ENCODE results near the gene C6orf89.

C6orf89 gene

GRCh38 chr6:36853325-36853724, 32.4 kb upstream of the C6orf89 start:
- no peak for DNase-seq

- no peak for DNase-seq
These were observed 30.0 kb upstream of the C6orf89 start for GRCh38 chr6:36855750-36856149.

DNA sequence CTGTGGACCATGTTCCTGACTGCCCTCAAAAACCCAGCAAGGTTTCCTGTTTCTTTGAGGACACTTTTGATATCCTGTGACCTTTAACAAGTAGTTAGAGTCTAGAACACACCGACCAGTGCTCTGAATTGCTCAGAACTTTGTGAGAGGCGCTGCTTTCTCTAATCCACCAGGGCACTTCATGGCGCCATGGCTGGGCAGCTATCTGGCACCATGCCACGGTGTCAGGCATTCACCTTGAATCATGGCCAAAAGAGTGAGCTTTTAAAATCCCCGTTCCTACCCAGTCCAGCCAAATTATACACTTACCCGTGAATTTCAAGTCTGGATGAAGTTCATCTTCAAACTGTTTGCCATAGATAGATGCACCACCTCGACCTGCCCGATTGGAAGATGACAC, 29.5 kb upstream of the C6orf89 start:
- no peak for DNase-seq

DNA sequence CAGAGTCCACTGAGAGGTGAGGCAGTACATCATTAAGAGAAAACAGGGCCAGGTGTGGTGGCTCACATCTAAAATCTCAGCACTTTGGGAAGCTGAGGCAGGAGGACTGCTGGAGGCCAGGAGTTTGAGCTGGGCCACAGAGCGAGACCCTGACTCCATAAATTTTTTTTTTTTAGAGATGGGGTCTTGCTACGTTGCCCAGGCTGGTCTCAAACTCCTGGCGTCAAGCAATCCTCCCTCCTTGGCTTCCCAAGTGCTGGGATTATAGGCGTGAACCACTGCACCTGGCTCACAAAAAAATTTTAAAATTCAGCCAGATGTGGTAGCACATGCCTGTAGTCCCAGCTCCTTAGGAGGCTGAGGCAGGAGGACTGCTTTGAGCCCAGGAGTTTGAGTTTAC, 28.4 kb upstream of the C6orf89 start:
- no peak for DNase-seq

- no peak for DNase-seq
These were observed 27.3 kb upstream of the C6orf89 start for GRCh38 chr6:36858407-36858981.

DNA sequence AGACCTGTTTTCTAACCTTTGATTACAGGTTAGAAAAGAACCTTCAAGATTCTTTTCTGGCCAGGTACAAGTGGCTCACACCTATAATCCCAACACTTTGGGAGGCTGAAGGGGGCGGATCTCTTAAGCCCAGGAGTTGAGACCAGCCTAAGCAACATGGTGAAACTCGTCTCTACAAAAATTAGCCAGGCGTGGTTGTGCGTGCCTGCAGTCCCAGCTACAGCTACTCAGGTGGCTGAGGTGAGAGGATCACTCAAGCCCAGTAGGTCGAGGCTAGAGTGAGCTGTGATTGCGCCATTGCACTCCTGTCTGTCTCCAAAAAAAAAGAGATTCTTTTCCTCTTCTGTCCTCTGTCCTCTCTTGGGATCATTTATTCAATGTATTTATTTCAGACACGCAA, 25.6 kb upstream of the C6orf89 start:
- DNase-seq = no peak

DNA sequence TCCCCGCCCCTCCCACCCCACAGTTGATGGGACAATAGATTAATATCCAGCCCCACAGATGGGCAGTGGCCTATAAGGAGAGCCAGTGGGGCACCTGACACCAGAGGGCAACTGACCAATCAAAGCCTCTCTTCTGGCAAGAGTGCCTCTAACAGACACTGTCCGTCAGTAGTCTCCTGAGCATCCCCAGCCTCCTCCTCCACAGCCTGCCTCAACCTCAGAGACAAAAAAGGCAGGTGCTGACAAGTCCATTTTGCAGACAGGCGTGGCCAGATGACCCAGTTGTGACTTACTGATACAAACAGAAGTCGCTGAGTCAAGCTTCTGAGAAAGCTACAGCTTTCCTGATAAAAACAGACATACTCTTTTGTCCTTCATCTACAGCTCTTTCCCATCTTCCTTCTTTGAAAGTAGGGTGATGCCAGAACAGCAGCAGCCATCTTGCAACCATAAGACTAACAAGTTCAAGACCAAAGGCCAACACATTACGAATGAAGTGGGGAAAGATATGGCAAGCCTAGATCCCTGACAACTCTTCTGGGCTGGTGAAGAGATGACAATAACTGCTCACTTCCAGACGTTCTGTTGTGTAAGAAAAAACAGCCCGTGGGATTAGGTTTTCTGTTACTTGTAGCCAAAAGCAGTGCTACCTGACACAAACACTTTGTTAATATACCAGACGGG, 23.4 kb upstream of the C6orf89 start:
- no peak for DNase-seq

GRCh38 chr6:36862848-36863382, 22.8 kb upstream of the C6orf89 start:
- no peak for DNase-seq

DNA sequence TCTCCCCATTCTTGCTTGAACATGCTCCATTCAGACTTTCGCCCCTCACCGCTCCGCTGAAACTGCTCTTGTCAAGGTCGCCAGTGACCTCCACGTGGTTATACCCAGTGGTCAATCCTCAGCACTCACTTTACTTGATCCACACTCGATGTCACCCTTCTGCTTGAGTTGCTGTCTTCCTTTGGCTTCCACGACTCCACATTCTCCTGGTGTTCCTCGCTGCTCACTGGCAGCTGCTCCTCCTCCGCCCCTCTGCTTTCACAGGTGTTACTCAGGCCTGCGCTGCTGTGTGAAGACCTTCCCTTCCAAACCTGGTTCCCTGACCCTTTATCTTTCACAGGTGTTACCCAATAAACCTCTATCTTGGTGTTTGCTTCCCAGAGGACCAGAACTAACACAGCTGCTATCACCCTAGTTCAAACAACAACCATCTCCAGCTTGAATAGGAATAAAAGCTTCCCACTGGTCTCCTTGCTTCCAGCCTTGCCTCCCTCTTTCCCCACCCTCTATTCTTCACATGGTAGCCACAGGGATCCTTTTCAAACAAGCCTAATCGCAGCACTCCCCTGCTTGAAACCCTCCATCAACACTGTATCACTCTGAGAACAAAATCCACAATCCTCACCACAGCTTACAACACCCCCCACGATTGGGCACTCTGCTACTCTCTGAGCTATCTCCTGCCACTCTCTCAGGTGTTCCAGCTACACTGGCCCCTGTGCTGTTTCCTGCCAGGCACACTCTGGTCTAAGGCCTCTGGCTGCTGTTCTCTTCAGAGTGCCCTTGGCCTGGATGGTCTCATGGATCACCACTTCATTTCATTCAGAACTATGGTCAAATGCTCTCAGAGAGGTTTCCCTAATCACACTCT, 21.8 kb upstream of the C6orf89 start:
- DNase-seq = no peak

DNA sequence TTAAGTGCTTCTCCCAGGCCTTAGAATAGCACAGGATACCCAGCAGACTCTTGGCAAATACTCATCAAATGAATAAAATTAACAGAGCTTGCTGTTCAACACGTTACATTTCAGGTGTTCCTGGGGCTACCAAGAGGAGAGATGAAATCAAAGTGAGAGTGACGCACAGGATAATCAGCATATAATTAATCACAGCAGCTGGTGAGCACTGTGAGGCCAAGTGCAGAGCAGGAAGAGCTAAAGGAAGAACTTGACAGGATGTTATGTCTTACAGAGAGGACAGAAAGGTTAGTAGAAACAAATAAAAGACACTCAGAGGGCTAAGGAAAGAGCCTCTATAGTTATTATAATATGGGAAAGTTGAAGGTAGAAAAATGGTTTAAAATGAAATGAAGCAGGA, 19.9 kb upstream of the C6orf89 start:
- DNase-seq = no peak

GRCh38 chr6:36867471-36868224, 18.1 kb upstream of the C6orf89 start:
- DNase-seq = no peak

DNA sequence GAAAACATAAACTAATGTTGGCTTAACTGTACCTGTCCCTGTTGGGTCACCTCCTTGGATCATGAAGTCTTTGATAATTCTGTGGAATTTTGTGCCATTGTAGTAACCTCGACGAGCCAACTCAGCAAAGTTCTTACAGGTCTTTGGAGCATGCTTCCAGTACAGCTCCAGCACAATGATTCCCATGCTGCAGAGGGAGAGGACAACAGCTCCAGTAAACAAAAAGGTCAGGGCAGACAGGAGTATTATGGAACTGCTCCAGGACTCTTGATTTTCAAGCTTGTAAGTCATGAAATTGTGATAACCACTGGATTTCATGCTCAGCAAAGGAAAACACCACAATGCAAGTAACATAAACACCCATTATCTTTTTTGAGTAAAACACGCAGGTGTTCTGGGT, 14.1 kb upstream of the C6orf89 start:
- no peak for DNase-seq

DNA sequence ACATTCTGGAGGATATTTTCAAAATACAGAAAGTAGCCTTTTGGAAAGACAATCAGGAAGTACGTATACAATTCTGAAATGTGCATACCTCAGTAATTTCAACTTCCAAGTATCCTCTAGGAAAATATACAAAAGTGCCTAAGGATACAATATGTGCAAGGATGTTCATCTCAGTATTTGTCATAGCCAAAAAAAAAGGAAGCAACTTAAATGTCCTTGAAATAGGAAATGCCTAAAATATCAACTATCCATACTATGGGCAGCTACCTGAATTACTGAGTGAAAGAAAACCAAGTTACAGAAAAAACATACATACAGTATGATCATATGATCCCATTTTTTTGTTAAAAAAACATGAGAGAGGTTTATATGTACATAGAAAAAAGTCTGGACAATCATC, 12.6 kb upstream of the C6orf89 start:
- DNase-seq = no peak

- DNase-seq = no peak
These were observed 11.9 kb upstream of the C6orf89 start for GRCh38 chr6:36873612-36874442.

GRCh38 chr6:36874443-36875249, 11.1 kb upstream of the C6orf89 start, which contains the start of gene PPIL1:
PPIL1 (minus strand) TSS chr6:36874803; CDS start chr6:36874772, 31 bp downstream.
- peak; percentile 79 for DNase-seq

GRCh38 chr6:36875250-36875633, 10.5 kb upstream of the C6orf89 start:
- no peak for DNase-seq

DNA sequence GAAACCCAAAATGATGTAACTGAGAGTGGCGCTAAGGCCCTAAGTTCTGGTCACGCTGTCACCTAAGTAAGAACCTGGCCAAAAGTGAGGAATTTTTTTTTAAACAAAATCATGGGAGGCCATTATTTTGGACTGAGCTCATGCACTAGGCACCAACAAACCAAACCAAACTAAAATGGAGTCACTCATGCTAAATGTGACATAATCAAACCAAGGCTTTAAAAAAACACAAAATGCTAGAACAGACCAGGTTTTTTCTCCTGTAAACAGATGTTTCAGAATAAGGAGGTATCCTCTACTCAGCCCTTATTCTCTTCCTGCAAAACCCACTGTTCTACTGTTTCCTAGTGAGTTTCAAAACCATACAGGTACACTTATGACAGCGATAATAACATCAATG, 1.1 kb upstream of the C6orf89 start:
- DNase-seq = no peak

- no peak for DNase-seq
These were observed 1.3 kb downstream of the C6orf89 start for GRCh38 chr6:36886950-36887618.

- DNase-seq = no peak
These were observed 2.4 kb downstream of the C6orf89 start for GRCh38 chr6:36888115-36888643.
